ENCODE measurements around the gene RIMBP3C. TPM values are rescaled to one million over a fixed set of nuclear protein-coding genes. Genes with fewer than 3 reads are reported as not detected.
"Not testable (repeated sequence)": the region's sequence is repeated elsewhere in the genome, so short reads cannot be mapped to it uniquely, and the experiment has no call there.

Gene RIMBP3C
- polyA plus RNA-seq, 1 donor from 2014 or later: 0.07 TPM

DNA sequence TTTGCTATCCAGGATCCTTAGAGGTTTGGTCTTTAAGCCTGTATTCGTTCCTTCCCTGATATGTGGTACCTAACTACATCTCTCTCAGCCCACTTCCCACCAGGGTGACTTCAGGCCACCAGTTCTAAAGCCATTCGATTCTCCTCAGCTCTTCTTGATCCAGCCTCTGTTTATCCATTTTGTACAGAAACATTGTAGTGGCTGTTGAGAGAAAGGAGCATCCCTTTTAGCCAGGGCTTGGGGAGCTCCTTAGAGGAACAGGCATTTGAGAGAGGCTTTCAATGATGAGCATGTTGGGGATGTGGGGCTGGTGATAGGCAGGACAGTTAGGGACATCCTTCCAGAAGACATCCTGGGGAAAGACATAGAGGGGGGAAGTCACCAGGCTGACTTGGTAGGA is 34.1 kb upstream of the RIMBP3C start:
- no peaks in the 10 kb centered on the region for H3K9me2 ChIP-seq (ENCODE audit: insufficient read depth, low read length)
- H3K9ac ChIP-seq (ENCODE audit: low read length): no peak overlapping the region
- no peak overlapping the region for H3K27ac ChIP-seq (ENCODE audit: low read length)
- no peaks in the 10 kb centered on the region for H3K9me3 ChIP-seq (ENCODE audit: low read length)
- H3K27me3 ChIP-seq (ENCODE audit: insufficient read depth, low read depth, low read length): no peaks in the 10 kb centered on the region
- no peak overlapping the region for H3K4me2 ChIP-seq (ENCODE audit: low read length)
- no peak overlapping the region for H3K4me3 ChIP-seq (ENCODE audit: low read length)
- H3K79me2 ChIP-seq (replicated peaks; ENCODE audit: insufficient read depth, low read length): peaks cover 55% of the 10 kb centered on the region
- TF ChIP-seq EP300 (conservative IDR thresholded peaks at IDR 0.05; ENCODE audit: poor library complexity, severe bottlenecking) (no peak), SMC3 (conservative IDR thresholded peaks at IDR 0.05; ENCODE audit: poor library complexity) (no peak), RAD21 (conservative IDR thresholded peaks at IDR 0.05) (no peak), POLR2AphosphoS5 (IDR thresholded peaks at IDR 0.05) (no peak)
- H4K20me1 ChIP-seq (ENCODE audit: insufficient read depth): peaks cover 6% of the 10 kb centered on the region
- no peak overlapping the region for H2AFZ ChIP-seq (ENCODE audit: low read depth, low read length)
- H3F3A ChIP-seq (ENCODE audit: insufficient read depth, low read length, poor library complexity, severe bottlenecking): no peaks in the 10 kb centered on the region
- no peaks in the 10 kb centered on the region for H3K36me3 ChIP-seq (ENCODE audit: insufficient read depth, low read length)

DNA sequence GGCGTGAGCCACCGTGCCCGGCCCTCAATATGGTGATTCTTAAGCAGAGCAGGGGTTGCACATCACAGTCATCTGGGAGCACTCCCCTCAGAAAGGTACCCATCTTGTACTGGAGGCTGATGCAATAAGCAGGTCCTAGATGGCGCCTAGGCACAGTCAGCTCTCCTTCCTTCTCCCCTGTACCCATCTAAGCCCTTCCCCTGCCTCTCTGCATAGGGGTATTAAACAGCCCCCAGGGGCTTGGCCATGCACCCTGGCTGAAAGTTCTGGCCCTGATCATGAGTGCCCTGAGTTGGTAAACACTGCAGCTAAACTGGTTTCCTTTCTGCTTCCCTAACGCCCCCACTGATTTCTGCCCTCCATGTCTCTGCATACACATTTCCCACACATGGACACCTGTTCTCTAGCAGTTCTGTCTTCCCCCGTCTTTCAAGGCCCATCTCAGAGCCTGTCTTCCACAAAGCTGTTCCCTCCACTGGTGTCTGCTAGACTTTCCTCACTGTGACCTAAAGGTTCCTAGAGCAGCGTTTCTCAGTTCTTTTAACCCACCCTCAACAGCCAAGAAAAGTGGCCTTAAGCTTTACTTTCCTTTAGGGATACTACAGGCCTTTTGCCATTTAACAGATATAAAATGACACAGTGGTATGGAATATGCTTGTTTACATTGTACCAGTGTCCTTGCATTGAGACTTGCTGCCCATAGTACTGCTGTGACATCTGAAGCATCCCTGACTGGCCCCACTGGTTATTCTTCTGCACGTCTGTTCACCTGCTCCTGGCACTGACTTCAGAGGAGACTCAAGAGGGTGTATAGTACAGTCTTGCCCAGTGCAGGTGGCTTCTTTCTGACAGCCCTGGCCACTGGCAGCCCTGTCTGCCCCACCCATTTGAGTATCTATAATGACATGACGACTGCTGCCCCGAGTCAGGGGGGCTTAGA is 31.8 kb upstream of the RIMBP3C start:
- Histone ChIP-seq H3K79me2 (replicated peaks; ENCODE audit: insufficient read depth, low read length) (peaks cover 62% of the 10 kb centered on the region), H3K9ac (ENCODE audit: low read length) (no peak overlapping the region), H2AFZ (ENCODE audit: low read depth, low read length) (no peak overlapping the region), H4K20me1 (ENCODE audit: insufficient read depth) (peaks cover 12% of the 10 kb centered on the region), H3K4me2 (ENCODE audit: low read length) (no peak overlapping the region), H3F3A (ENCODE audit: insufficient read depth, low read length, poor library complexity, severe bottlenecking) (no peaks in the 10 kb centered on the region), H3K4me3 (ENCODE audit: low read length) (no peak overlapping the region), H3K27me3 (ENCODE audit: insufficient read depth, low read depth, low read length) (no peaks in the 10 kb centered on the region), H3K36me3 (ENCODE audit: insufficient read depth, low read length) (no peaks in the 10 kb centered on the region), H3K9me2 (ENCODE audit: insufficient read depth, low read length) (no peaks in the 10 kb centered on the region), H3K27ac (ENCODE audit: low read length) (no peak overlapping the region), H3K9me3 (ENCODE audit: low read length) (no peaks in the 10 kb centered on the region)
- TF ChIP-seq EZH2 (IDR thresholded peaks at IDR 0.05; ENCODE audit: borderline replicate concordance, insufficient read depth, low read length, poor library complexity, severe bottlenecking) (no peak), POLR2AphosphoS5 (IDR thresholded peaks at IDR 0.05) (no peak), RAD21 (conservative IDR thresholded peaks at IDR 0.05) (no peak), SMC3 (conservative IDR thresholded peaks at IDR 0.05; ENCODE audit: poor library complexity) (no peak), TAF1 (IDR thresholded peaks at IDR 0.05; ENCODE audit: low read depth) (no peak), MXI1 (conservative IDR thresholded peaks at IDR 0.05; ENCODE audit: poor library complexity, severe bottlenecking) (no peak), EP300 (conservative IDR thresholded peaks at IDR 0.05; ENCODE audit: poor library complexity, severe bottlenecking) (no peak)
- TF ChIP-seq, protein P1, sequence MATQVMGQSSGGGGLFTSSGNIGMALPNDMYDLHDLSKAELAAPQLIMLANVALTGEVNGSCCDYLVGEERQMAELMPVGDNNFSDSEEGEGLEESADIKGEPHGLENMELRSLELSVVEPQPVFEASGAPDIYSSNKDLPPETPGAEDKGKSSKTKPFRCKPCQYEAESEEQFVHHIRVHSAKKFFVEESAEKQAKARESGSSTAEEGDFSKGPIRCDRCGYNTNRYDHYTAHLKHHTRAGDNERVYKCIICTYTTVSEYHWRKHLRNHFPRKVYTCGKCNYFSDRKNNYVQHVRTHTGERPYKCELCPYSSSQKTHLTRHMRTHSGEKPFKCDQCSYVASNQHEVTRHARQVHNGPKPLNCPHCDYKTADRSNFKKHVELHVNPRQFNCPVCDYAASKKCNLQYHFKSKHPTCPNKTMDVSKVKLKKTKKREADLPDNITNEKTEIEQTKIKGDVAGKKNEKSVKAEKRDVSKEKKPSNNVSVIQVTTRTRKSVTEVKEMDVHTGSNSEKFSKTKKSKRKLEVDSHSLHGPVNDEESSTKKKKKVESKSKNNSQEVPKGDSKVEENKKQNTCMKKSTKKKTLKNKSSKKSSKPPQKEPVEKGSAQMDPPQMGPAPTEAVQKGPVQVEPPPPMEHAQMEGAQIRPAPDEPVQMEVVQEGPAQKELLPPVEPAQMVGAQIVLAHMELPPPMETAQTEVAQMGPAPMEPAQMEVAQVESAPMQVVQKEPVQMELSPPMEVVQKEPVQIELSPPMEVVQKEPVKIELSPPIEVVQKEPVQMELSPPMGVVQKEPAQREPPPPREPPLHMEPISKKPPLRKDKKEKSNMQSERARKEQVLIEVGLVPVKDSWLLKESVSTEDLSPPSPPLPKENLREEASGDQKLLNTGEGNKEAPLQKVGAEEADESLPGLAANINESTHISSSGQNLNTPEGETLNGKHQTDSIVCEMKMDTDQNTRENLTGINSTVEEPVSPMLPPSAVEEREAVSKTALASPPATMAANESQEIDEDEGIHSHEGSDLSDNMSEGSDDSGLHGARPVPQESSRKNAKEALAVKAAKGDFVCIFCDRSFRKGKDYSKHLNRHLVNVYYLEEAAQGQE (IDR thresholded peaks at IDR 0.05; ENCODE audit: borderline replicate concordance): no peak
- TF ChIP-seq, protein P2, sequence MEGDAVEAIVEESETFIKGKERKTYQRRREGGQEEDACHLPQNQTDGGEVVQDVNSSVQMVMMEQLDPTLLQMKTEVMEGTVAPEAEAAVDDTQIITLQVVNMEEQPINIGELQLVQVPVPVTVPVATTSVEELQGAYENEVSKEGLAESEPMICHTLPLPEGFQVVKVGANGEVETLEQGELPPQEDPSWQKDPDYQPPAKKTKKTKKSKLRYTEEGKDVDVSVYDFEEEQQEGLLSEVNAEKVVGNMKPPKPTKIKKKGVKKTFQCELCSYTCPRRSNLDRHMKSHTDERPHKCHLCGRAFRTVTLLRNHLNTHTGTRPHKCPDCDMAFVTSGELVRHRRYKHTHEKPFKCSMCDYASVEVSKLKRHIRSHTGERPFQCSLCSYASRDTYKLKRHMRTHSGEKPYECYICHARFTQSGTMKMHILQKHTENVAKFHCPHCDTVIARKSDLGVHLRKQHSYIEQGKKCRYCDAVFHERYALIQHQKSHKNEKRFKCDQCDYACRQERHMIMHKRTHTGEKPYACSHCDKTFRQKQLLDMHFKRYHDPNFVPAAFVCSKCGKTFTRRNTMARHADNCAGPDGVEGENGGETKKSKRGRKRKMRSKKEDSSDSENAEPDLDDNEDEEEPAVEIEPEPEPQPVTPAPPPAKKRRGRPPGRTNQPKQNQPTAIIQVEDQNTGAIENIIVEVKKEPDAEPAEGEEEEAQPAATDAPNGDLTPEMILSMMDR (IDR thresholded peaks at IDR 0.05; ENCODE audit: poor library complexity, severe bottlenecking): no peak

DNA sequence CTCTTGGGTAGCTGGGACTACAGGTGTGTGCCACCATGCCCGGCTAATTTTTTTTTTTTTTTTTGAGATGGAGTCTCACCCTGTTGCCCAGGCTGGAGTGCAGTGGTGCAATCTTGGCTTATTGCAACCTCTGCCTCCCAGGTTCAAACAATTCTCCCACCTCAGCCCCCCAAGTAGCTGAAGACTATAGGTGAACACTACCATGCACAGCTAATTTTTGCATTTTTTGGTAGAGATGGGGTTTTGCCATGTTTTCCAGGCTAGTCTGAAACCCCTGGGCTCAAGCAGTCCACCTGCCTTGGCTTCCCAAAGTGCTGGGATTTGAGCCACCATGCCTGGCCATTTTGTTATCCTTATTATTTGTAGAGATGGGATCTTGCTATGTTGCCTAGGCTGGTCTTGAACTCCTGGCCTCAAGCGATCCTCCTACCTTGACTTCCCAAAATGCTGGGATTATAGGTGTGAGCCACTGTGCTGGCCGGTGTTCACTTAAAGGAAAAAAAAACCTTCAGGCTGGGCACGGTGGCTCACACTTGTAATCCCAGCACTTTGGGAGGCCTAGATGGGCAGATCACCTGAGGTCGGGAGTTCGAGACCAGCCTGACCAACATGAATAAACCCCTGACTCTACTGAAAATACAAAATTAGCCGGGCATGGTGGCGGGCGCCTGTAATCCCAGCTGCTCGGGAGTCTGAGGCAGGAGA is 29.9 kb upstream of the RIMBP3C start:
- H3K36me3 ChIP-seq (ENCODE audit: insufficient read depth, low read length); H3K4me3 ChIP-seq (ENCODE audit: low read length); H3K9me2 ChIP-seq (ENCODE audit: insufficient read depth, low read length); H3K4me2 ChIP-seq (ENCODE audit: low read length); H3K27ac ChIP-seq (ENCODE audit: low read length); H3F3A ChIP-seq (ENCODE audit: insufficient read depth, low read length, poor library complexity, severe bottlenecking); H3K9ac ChIP-seq (ENCODE audit: low read length); H3K27me3 ChIP-seq (ENCODE audit: insufficient read depth, low read depth, low read length); H2AFZ ChIP-seq (ENCODE audit: low read depth, low read length); H3K9me3 ChIP-seq (ENCODE audit: low read length): not testable (repeated sequence)
- Histone ChIP-seq H3K79me2 (replicated peaks; ENCODE audit: insufficient read depth, low read length) (peaks cover 67% of the 10 kb centered on the region), H4K20me1 (ENCODE audit: insufficient read depth) (peaks cover 12% of the 10 kb centered on the region)

DNA sequence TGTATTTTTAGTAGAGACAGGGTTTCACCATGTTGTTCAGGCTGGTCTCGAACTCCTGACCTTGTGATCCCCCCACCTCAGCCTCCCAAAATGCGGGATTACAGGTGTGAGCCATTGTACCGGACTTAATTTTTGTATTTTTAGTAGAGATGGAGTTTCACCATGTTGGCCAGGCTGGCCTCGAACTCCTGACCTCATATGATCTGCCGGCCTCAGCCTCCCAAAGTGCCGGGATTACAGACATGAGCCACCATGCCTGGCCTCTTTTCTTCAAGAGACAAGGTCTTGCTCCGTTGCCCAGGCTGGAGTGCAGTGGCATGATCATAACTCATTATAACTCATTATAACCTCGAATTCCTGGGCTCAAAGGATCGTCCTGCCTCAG is 29.4 kb upstream of the RIMBP3C start:
- not testable (repeated sequence) for H2AFZ ChIP-seq (ENCODE audit: low read depth, low read length); H3K36me3 ChIP-seq (ENCODE audit: insufficient read depth, low read length); H3K27me3 ChIP-seq (ENCODE audit: insufficient read depth, low read depth, low read length); H3K4me2 ChIP-seq (ENCODE audit: low read length); H3K9me3 ChIP-seq (ENCODE audit: low read length); H3K9me2 ChIP-seq (ENCODE audit: insufficient read depth, low read length); H3K27ac ChIP-seq (ENCODE audit: low read length); H3K4me3 ChIP-seq (ENCODE audit: low read length); H3F3A ChIP-seq (ENCODE audit: insufficient read depth, low read length, poor library complexity, severe bottlenecking); H3K9ac ChIP-seq (ENCODE audit: low read length)
- H3K79me2 ChIP-seq (replicated peaks; ENCODE audit: insufficient read depth, low read length): peaks cover 67% of the 10 kb centered on the region
- peaks cover 12% of the 10 kb centered on the region for H4K20me1 ChIP-seq (ENCODE audit: insufficient read depth)
